Testis (tissue), 2 donors: Measurements from ENCODE around the gene CLMN.

Experiments
- POLR2A ChIP-seq: fragments of 450-650 bp; IDR thresholded peaks from one replicate; pipeline ENCODE4 v1.6.1; 2017; ENCODE audit warnings: antibody characterized with exemption, mild to moderate bottlenecking, moderate library complexity
- TF ChIP-seq, protein P1 (sequence below), 3 experiments: fragments of 450-650 bp in 2 of 3; fragments of 200-600 bp in 1 of 3; sonication (generic) in 1 of 3; IDR thresholded peaks; one replicate each; pipeline ENCODE4 v1.5.1; 2016 to 2019; ENCODE audit warnings: antibody characterized with exemption in 3 of 3, mild to moderate bottlenecking in 2 of 3, moderate library complexity in 1 of 3

DNA sequence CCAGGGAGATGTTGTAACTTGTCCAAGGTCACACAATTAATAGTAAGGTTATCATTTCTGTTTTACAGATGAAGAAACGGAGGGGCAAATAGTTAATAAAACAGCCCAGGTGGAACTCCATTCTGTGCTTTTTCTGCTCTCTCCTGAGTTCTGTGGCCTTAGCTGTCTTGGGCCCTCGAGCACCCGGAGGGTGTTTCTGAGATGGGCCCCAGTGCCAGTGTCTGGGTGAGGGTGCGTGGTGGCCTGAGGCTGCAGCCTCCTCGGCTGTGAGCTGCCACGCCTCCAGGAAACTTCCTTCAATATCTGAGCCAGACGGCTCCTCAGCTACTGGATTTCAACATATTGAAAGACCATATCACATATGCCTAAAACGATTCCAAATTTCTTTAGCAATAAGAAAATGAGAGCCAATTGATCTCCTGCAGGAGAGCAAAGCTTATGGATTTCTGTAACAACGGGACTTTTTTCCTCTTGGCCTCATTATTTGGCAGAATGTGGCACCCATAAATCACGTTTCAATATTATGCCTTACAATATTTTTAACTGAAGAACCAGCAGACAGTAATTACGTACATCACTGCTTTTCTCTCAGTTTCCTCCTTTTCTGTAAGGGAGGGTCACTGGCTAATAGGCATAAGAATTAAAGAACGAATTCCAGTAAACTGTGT is 87.6 kb downstream of the CLMN start:
- no peak for TF ChIP-seq POLR2A
- TF ChIP-seq, protein P1, sequence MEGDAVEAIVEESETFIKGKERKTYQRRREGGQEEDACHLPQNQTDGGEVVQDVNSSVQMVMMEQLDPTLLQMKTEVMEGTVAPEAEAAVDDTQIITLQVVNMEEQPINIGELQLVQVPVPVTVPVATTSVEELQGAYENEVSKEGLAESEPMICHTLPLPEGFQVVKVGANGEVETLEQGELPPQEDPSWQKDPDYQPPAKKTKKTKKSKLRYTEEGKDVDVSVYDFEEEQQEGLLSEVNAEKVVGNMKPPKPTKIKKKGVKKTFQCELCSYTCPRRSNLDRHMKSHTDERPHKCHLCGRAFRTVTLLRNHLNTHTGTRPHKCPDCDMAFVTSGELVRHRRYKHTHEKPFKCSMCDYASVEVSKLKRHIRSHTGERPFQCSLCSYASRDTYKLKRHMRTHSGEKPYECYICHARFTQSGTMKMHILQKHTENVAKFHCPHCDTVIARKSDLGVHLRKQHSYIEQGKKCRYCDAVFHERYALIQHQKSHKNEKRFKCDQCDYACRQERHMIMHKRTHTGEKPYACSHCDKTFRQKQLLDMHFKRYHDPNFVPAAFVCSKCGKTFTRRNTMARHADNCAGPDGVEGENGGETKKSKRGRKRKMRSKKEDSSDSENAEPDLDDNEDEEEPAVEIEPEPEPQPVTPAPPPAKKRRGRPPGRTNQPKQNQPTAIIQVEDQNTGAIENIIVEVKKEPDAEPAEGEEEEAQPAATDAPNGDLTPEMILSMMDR (IDR thresholded peaks at IDR 0.05) = no peak
